HEK293T (cell line): ENCODE data around the gene GAS2L2.

Experiments used
- ARNT ChIP-seq: fragments of 450-650 bp; IDR thresholded peaks from 2 replicates; pipeline ENCODE4 v1.6.1; 2017; ENCODE audit warnings: mild to moderate bottlenecking
- BHLHE40 ChIP-seq: fragments of 450-650 bp; IDR thresholded peaks from 2 replicates; pipeline ENCODE4 v1.6.1; 2016; ENCODE audit warnings: mild to moderate bottlenecking, moderate library complexity, borderline replicate concordance
- ELF4 ChIP-seq: fragments of 450-650 bp; IDR thresholded peaks from 2 replicates; pipeline ENCODE4 v1.6.1; 2017; ENCODE audit warnings: antibody characterized with exemption
- FOXA1 ChIP-seq: fragments of 450-650 bp; IDR thresholded peaks from 2 replicates; pipeline ENCODE4 v1.6.1; 2016; ENCODE audit warnings: mild to moderate bottlenecking
- FOXK2 ChIP-seq: fragments of 450-650 bp; IDR thresholded peaks from 2 replicates; pipeline ENCODE4 v1.6.1; 2016; ENCODE audit warnings: mild to moderate bottlenecking
- FOXM1 ChIP-seq: fragments of 450-650 bp; IDR thresholded peaks from 2 replicates; pipeline ENCODE4 v1.6.1; 2017; ENCODE audit warnings: mild to moderate bottlenecking, borderline replicate concordance
- HDGF ChIP-seq: fragments of 450-650 bp; IDR thresholded peaks from 2 replicates; pipeline ENCODE4 v1.6.1; 2017; ENCODE audit warnings: antibody characterized with exemption, borderline replicate concordance
- L3MBTL2 ChIP-seq: fragments of 450-650 bp; conservative IDR thresholded peaks from 2 replicates; pipeline ENCODE4 v1.6.1; 2016; ENCODE audit warnings: mild to moderate bottlenecking
- LEF1 ChIP-seq: fragments of 450-650 bp; IDR thresholded peaks from 2 replicates; pipeline ENCODE4 v1.6.1; 2017; ENCODE audit warnings: mild to moderate bottlenecking, borderline replicate concordance
- NFRKB ChIP-seq: fragments of 450-650 bp; IDR thresholded peaks from 2 replicates; pipeline ENCODE4 v1.6.1; 2016; ENCODE audit warnings: mild to moderate bottlenecking, moderate library complexity
- PKNOX1 ChIP-seq: fragments of 450-650 bp; IDR thresholded peaks from 2 replicates; pipeline ENCODE4 v1.6.1; 2016
- SP1 ChIP-seq: fragments of 450-650 bp; IDR thresholded peaks from 2 replicates; pipeline ENCODE4 v1.6.1; 2017
- SUZ12 ChIP-seq: fragments of 450-650 bp; IDR thresholded peaks from 2 replicates; pipeline ENCODE4 v1.6.1; 2016; ENCODE audit warnings: mild to moderate bottlenecking
- TARDBP ChIP-seq: fragments of 450-650 bp; IDR thresholded peaks from 2 replicates; pipeline ENCODE4 v1.6.1; 2016

- TF ChIP-seq HDGF (no peak), SP1 (no peak), FOXK2 (no peak), FOXM1 (no peak), FOXA1 (no peak), TARDBP (no peak), BHLHE40 (no peak), ARNT (no peak), SUZ12 (no peak), ELF4 (no peak), LEF1 (no peak), L3MBTL2 (no peak), NFRKB (no peak), PKNOX1 (no peak)
Observed at GRCh38 chr17:35766903-35767510, 14.0 kb upstream of the GAS2L2 start.
